ENCODE data around the gene SUPT4H1. TPM values are rescaled to one million over a fixed set of nuclear protein-coding genes. Genes with fewer than 3 reads are reported as not detected.

SUPT4H1 gene
- total RNA-seq, 4 donors from 2014 or later, result 34.5 to 38.0 (median 35.2) TPM

- no peaks in the 10 kb centered on the region for H3K4me1 ChIP-seq
- WGBS, 2 donors, result 62 to 67% methylated on average over 6 of the region's 6 CpGs
- no peak overlapping the region for H3K4me3 ChIP-seq
- no peak overlapping the region for H3K27ac ChIP-seq
- no peaks in the 10 kb centered on the region for H3K9me3 ChIP-seq
- H3K27me3 ChIP-seq, result no peaks in the 10 kb centered on the region
- H3K36me3 ChIP-seq, result no peaks in the 10 kb centered on the region
- no peak for DNase-seq (ENCODE audit: low spot score in 2 of 2)
- no peak for TF ChIP-seq POLR2A (IDR thresholded peaks at IDR 0.05)
- TF ChIP-seq EP300 (IDR thresholded peaks at IDR 0.05), result no peak
- TF ChIP-seq CTCF (IDR thresholded peaks at IDR 0.05), result no peak
These were observed 19.4 kb upstream of the SUPT4H1 start for GRCh38 chr17:58371300-58371950.

DNA sequence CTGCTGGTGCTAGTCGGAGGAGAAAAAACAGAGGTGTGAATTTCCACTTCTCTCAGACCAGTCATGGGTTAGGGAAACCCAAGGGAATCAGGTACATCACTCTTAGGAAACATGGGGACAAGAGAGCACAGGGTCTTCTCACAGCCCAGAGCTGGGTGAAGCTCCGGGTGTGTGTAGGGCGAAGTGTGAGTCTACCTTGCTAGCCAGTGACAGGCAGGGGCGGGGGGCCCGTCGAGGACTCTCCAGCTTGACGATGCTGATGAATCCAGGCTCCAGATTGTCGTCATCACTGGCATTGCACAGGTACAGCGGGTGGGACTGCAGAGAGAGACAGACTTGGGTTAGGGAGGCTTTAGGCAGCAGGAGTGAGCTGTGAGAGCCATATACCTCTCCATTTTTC lies 18.7 kb upstream of the SUPT4H1 start:
- H3K9me3 ChIP-seq, result no peaks in the 10 kb centered on the region
- no peaks in the 10 kb centered on the region for H3K27me3 ChIP-seq
- H3K27ac ChIP-seq, result no peak overlapping the region
- H3K4me3 ChIP-seq, result no peak overlapping the region
- no peaks in the 10 kb centered on the region for H3K4me1 ChIP-seq
- WGBS, 2 donors, result 84 to 90% methylated on average over 9 of the region's 9 CpGs
- no peak for TF ChIP-seq EP300 (IDR thresholded peaks at IDR 0.05)
- TF ChIP-seq POLR2A (IDR thresholded peaks at IDR 0.05), result no peak
- no peak for TF ChIP-seq CTCF (IDR thresholded peaks at IDR 0.05)
- DNase-seq (ENCODE audit: low spot score in 2 of 2), result no peak
- no peaks in the 10 kb centered on the region for H3K36me3 ChIP-seq

DNA sequence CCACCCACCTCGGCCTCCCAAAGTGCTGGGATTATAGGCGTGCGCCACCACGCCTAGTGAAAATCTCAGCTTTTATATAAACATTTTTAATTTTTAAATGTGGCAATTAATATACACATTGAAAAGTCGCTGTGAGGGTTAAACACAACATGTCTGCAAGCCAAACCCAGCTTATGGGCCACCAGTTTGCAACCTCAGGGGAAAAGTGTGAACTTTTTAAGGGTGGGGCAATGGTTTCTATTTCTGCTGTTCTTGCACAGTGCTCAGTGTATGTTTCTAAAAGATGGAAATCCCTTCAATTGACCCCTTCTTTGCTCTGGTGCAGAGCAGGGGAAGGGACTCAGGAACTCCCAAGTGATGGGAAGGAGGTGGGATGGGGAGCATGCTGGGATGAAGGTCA lies 18.3 kb upstream of the SUPT4H1 start:
- TF ChIP-seq CTCF (IDR thresholded peaks at IDR 0.05), result no peak
- TF ChIP-seq POLR2A (IDR thresholded peaks at IDR 0.05), result no peak
- no peak for TF ChIP-seq EP300 (IDR thresholded peaks at IDR 0.05)
- no peak overlapping the region for H3K4me3 ChIP-seq
- H3K4me1 ChIP-seq, result no peaks in the 10 kb centered on the region
- no peak overlapping the region for H3K27ac ChIP-seq
- no peaks in the 10 kb centered on the region for H3K36me3 ChIP-seq
- DNase-seq (ENCODE audit: low spot score in 2 of 2), result no peak
- no peaks in the 10 kb centered on the region for H3K9me3 ChIP-seq
- no peaks in the 10 kb centered on the region for H3K27me3 ChIP-seq
- 91 to 97% methylated on average over 5 of the region's 5 CpGs for WGBS, 2 donors

DNA sequence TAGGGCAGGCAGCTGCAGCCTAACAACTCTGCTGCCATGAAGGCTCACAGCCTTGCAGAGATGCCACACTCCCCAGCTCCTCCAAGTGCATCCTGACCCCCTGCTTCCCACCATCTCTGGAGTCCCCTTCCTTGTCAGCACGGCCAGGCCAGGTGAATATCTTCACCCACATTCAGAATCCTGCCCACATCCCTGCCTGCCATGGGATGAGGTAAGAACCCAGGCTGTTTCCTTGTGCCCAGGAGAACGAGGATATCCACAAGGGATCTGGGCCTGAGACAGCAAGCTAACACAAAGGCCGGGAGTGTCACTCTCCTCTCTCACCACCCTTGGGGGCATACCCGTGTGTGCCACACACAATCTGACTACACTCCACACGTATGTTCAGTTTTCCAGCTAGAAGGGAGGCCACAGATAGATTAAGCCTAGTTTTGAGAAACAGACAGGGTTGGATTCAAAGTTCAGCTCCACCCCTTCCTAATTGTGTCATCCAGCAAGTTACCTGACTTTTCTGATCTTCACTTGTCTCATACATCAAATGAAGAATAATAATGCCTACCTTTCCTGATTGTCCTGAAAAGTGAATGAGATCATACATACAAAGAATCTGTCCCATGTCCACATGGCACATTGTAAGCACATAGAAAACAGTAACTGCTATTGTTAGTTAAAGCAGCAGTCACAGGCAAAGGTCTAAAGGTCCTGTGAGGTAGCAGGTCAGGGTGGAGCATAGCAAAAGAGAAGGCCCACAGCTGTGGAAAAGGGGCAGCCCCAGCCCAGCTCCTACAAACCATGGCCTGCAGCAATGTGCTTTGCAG lies 17.4 kb upstream of the SUPT4H1 start:
- WGBS, 2 donors, result 60 to 67% methylated on average over 5 of the region's 5 CpGs

More for the DNA sequence above, 17.4 kb upstream of the SUPT4H1 start:
- H3K36me3 ChIP-seq, result no peaks in the 10 kb centered on the region
- H3K4me1 ChIP-seq, result no peaks in the 10 kb centered on the region
- DNase-seq (ENCODE audit: low spot score in 2 of 2), result no peak
- no peaks in the 10 kb centered on the region for H3K9me3 ChIP-seq
- H3K27me3 ChIP-seq, result no peaks in the 10 kb centered on the region
- TF ChIP-seq EP300 (IDR thresholded peaks at IDR 0.05) (no peak), CTCF (IDR thresholded peaks at IDR 0.05) (no peak), POLR2A (IDR thresholded peaks at IDR 0.05) (no peak)
- no peak overlapping the region for H3K4me3 ChIP-seq
- no peak overlapping the region for H3K27ac ChIP-seq
